ENCODE results near the gene MEIS3.
"Not testable (repeated sequence)": the region's sequence is repeated elsewhere in the genome, so short reads cannot be mapped to it uniquely, and the experiment has no call there.

The MEIS3 gene

DNA sequence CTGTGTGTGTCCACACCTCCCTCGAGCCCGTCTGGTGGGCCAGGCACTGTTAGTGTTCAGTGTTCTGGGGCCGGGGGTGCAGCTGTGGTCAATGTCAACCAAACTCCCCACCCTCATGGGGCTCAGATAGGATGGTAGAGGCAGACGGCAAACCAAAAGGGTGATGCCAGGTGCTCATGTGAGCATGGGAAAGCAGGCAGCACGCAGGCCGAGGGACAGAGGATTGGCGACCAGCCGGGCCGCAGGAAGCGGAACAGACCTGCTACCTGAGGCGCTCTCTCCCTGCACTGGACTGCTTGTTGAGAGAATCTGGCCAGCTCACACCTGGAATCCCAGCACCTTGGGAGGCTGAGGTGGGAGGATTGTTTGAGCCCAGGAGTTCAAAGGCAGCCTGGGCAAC is 41.1 kb downstream of the MEIS3 start:
- FAIRE-seq: no peak

GRCh38 chr19:47377801-47378200 is 41.5 kb downstream of the MEIS3 start:
- TF ChIP-seq POLR2A (IDR thresholded peaks at IDR 0.05; ENCODE audit: low read depth, low read length): no peak
- no peak for FAIRE-seq
- no peak for DNase-seq (ENCODE audit: insufficient read length, low spot score)

More for the DNA sequence above, 41.1 kb downstream of the MEIS3 start:
- TF ChIP-seq POLR2A (IDR thresholded peaks at IDR 0.05; ENCODE audit: low read depth, low read length): no peak
- DNase-seq (ENCODE audit: insufficient read length, low spot score): no peak

DNA sequence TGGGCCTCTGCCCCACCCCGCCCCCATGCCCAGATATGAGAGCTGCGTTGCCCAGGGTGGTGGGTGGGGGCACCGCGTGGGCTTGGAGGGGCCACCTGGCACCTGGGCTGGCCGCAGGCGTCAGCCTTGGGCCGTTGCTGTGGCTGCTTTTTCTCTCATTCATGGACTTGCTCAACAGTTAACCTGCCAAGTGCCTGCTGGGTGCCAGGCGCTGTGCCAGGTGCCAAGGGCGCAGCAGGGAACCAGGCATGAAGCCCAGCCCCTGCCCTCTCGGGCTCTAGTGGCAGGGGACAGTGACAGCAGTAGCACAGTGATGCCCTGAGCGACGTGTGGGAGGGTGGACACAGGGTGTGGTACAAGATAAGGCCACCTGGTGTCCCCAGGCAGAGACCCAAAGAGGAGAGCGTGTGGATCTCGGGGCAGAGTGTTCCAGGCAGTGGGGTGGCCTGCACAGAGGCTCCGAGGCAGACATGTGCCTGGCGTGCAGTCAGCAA is 42.1 kb downstream of the MEIS3 start:
- no peak for FAIRE-seq
- TF ChIP-seq POLR2A (IDR thresholded peaks at IDR 0.05; ENCODE audit: low read depth, low read length): no peak
- DNase-seq (ENCODE audit: insufficient read length, low spot score): no peak

DNA sequence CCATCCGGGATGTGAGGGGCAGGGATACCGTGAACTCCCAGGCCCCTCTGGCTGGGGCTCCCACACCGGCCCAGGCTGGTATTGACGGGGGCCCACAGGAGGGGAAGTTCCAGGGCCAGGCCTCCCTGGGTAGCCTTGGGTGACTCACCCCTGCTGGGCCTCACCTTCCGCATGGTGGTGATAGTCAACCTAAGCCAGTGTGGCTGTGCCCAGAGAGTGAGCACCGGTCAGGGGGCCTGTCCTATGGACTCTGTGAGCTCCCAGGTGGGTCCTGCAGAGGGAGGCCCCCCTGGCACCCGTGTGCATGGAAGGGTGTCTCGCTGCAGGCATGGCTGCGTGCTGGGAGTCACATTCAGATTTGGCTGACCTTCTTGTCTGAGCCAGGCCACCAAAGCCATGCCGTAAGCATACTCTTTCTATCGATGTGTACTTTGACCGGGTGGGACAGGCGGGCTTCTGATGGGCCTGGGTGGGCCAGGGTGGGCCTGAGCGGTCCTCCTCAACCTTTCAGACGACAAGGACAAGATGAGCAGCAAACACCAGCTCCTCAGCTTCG is 42.7 kb downstream of the MEIS3 start:
- DNase-seq (ENCODE audit: insufficient read length, low spot score) (peak; percentile 38), FAIRE-seq (no peak)
- no peak for TF ChIP-seq POLR2A (IDR thresholded peaks at IDR 0.05; ENCODE audit: low read depth, low read length)

DNA sequence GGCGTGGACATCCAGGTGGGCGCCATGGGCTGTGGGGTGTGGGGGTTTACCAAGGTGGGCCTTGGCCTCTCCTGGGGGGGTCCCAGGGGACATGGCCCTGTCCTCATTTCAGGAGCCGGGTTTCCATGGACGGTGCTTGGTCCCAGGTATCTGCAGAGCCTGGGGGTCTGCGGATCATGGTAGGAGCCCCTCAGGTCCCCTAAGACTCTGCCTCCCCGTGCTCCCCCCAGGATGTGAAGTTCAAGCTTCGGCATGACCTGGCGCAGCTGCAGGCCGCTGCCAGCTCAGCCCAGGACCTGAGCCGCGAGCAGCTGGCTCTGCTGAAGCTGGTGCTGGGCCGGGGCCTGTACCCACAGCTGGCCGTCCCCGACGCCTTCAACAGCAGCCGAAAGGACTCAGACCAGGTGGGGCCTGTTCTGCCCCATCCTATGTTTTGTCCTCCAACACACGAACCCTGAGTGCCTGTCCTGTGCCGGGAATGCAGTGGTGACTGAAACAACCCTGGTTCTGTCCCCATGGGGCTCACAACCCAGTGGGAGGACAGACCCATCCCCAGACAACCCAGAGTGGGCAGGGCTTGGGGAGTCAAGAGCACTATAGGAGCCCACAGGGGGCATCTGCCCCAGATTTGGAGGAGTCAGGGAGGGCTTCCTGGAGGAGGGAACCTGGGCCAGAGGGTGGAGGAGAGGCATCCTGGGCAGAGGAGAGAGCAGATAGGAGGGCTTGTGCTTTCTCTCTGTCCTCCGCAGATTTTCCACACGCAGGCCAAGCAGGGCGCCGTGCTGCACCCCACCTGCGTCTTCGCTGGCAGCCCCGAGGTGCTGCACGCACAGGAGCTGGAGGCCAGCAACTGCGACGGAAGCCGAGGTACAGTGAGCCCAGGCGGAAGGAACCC is 43.4 kb downstream of the MEIS3 start:
- TF ChIP-seq POLR2A (IDR thresholded peaks at IDR 0.05; ENCODE audit: low read depth, low read length): no peak
- FAIRE-seq (no peak), DNase-seq (ENCODE audit: insufficient read length, low spot score) (no peak)

DNA sequence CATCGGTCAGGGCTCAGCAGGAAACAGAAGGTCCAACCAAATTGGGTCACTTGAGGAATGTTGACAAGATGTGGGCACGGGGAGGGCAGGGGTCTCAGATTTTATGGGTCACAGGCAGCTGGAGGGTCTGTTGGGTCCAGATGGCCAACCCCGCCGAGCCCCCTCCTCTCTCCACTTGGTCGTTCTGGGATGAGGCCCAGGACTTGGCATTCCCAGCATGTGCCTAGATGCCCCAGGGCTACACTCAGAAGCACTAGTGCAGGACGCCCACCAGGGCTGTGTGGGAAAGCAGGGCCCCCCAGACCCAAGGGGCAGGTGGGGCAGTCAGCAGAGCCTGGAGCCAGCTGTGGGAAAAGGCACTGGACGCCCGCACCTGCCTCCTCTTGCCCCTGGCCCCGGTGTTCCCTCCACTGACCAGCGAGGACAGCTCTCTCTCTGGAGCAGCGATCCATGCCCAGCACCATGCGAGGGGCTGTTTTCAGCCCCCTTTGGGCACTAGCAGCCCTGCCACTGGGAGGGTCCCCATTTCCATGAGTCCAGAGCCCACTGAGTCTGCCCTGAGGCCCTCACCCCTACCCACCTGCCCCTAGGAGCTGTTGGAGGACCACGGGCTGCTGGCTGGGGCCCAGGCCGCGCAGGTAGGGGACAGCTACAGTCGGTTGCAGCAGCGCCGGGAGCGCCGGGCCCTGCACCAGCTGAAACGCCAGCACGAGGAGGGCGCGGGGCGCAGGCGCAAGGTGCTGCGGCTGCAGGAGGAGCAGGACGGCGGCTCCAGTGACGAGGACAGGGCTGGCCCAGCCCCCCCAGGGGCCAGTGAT is 44.2 kb downstream of the MEIS3 start:
- no peak for FAIRE-seq
- TF ChIP-seq POLR2A (IDR thresholded peaks at IDR 0.05; ENCODE audit: low read depth, low read length): no peak
- no peak for DNase-seq (ENCODE audit: insufficient read length, low spot score)

- no peak for TF ChIP-seq POLR2A (IDR thresholded peaks at IDR 0.05; ENCODE audit: low read depth, low read length)
These were observed 45.8 kb downstream of the MEIS3 start for GRCh38 chr19:47373246-47374240.

GRCh38 chr19:47372603-47373002 is 46.7 kb downstream of the MEIS3 start:
- DNase-seq (ENCODE audit: insufficient read length, low spot score): no peak
- TF ChIP-seq POLR2A (IDR thresholded peaks at IDR 0.05; ENCODE audit: low read depth, low read length): no peak
- FAIRE-seq: no peak

More at GRCh38 chr19:47373246-47374240, 45.8 kb downstream of the MEIS3 start:
- DNase-seq (ENCODE audit: insufficient read length, low spot score) (no peak), FAIRE-seq (no peak)

DNA sequence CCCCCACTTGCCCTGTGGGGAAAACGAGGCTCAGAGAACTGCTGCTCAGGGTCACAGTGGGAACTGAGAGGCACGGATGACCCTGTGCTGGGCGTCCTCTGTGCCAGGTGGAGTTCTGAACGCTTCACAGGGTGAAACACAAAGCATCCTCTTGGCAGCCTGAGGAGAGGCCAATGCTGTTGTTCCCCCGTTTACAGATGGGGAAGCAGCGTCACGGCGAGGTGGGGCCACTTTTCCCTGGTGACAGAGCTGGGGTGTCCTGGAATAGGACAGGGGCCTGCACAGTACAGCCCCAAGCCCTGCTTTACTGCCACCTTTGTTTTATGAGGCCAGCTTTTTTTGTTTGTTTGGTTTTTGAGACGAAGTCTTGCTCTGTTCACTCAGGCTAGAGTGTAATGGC is 48.1 kb downstream of the MEIS3 start:
- no peak for DNase-seq (ENCODE audit: insufficient read length, low spot score)

DNA sequence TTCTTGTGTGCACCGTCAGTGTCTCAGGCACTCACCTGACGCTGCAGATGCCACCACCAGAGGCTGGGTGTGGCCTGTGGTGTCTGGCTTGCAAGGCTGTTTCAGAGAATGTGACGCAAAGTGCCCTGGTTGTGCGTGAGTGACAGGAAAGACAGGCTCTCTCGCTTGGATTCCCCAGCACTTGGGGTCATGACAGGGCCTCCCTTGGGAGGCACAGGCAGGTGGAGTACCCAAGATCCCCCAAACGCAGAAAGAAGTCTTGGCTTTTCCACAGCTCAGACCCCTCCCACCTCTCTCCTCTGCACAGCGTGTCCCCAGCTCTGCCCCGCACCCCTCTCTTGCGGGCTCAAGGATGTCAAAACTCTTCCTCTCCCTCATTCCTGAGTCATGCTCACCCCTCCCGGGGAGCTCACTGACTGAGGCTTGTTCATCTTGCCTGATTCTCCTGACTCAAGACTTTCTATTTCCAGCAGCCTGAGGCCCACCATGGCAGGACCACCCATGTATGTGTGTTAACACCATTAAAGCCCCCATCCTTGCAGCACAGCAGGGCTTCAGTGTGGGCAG is 49.2 kb downstream of the MEIS3 start:
- DNase-seq (ENCODE audit: insufficient read length, low spot score) (peak; percentile 58), FAIRE-seq (no peak)
- no peak for TF ChIP-seq POLR2A (IDR thresholded peaks at IDR 0.05; ENCODE audit: low read depth, low read length)

More for the DNA sequence above, 48.1 kb downstream of the MEIS3 start:
- TF ChIP-seq POLR2A (IDR thresholded peaks at IDR 0.05; ENCODE audit: low read depth, low read length): no peak
- no peak for FAIRE-seq

- not testable (repeated sequence) for DNase-seq (ENCODE audit: insufficient read length, low spot score); FAIRE-seq
These were observed 53.9 kb downstream of the MEIS3 start for GRCh38 chr19:47365455-47365854.

DNA sequence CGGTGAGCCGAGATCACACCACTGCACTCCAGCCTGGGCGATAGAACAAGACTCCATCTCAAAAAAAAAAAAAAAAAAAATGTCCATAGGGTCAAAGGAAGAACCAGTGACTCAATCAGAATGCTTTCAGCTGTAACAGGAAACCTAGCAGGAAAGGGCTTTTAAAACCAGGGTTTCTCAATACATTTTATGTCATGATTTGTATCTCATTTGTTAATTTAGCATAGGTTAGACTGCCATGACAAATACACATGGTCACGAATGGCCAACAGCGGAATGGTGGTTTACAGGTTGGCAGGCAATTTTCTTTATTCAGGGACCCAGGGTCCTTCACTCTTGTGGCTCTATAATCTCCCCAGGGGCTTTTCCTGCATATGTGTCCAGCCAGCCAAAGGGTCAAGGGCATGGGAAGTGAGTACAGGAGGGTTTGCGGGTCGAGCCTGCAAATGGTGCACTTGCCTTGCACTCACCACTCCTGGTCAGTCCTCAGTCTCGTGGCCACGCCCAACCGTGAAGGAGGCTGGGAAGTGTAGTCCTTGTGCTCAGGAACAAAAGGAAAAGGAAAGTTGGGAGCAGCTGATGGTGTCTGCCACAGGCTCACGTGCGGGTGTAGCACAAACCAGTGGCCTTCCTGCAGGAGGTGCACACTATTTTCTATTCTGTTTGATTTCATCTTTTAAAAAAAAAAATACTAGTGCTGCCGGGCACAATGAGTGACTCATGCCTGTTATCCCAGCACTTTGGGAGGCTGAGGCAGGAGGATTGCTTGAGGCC is 55.4 kb downstream of the MEIS3 start:
- FAIRE-seq: no peak
- no peak for TF ChIP-seq POLR2A (IDR thresholded peaks at IDR 0.05; ENCODE audit: low read depth, low read length)
- no peak for DNase-seq (ENCODE audit: insufficient read length, low spot score)

All from H54 (cell line).